Measurements from ENCODE around the gene LLGL2.

- TF ChIP-seq, protein P1, sequence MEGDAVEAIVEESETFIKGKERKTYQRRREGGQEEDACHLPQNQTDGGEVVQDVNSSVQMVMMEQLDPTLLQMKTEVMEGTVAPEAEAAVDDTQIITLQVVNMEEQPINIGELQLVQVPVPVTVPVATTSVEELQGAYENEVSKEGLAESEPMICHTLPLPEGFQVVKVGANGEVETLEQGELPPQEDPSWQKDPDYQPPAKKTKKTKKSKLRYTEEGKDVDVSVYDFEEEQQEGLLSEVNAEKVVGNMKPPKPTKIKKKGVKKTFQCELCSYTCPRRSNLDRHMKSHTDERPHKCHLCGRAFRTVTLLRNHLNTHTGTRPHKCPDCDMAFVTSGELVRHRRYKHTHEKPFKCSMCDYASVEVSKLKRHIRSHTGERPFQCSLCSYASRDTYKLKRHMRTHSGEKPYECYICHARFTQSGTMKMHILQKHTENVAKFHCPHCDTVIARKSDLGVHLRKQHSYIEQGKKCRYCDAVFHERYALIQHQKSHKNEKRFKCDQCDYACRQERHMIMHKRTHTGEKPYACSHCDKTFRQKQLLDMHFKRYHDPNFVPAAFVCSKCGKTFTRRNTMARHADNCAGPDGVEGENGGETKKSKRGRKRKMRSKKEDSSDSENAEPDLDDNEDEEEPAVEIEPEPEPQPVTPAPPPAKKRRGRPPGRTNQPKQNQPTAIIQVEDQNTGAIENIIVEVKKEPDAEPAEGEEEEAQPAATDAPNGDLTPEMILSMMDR (conservative IDR thresholded peaks at IDR 0.05; ENCODE audit: low read length), result no peak
- no peak for TF ChIP-seq EZH2phosphoT487 (IDR thresholded peaks at IDR 0.05; ENCODE audit: borderline replicate concordance, low read depth, low read length)
Observed at GRCh38 chr17:75536366-75536765, 10.9 kb downstream of the LLGL2 start.
